Endothelial cell of umbilical vein (primary cell): ENCODE data around the gene OR5AU1. TPM values are rescaled to one million over a fixed set of nuclear protein-coding genes. Genes with fewer than 3 reads are reported as not detected.

ENCODE experiments used
- BruUV-seq: library from RNA; stranded (reverse); fragments of 400-500 nt; replicated peaks from 2 replicates; lab custom pipeline; 2021; lab: Mats Ljungman, UMichigan
- CTCF ChIA-PET: fragments of 300-600, 350-600 bp; sonication (Branson Sonifier 250); formaldehyde crosslinking; loops from one replicate; lab custom pipeline; 2021; ENCODE audit warnings: antibody characterized with exemption, inconsistent platforms; lab: Charles Lee
- POLR2A ChIA-PET: fragments of 300-600, 350-600 bp; sonication (Branson Sonifier 250); formaldehyde crosslinking; loops from one replicate; lab custom pipeline; 2021; ENCODE audit warnings: antibody characterized with exemption, inconsistent platforms; lab: Charles Lee
- DNase-seq: peaks from one replicate; pipeline ENCODE4 v3.0.0-alpha.2; 2011; ENCODE audit warnings: low read depth, low spot score
- FAIRE-seq: peaks from 2 replicates; lab custom pipeline; 2011; peaks lifted over from hg19 to GRCh38; lab: Jason Lieb, UNC
- H2AFZ ChIP-seq: 2 replicates; pipeline ENCODE4 v1.6.0; 2012; ENCODE audit warnings: low read depth, low read length, control low read depth, inconsistent platforms
- H3K27ac ChIP-seq: 2 replicates; pipeline ENCODE4 v1.5.1; 2011; ENCODE audit warnings: low read depth, mild to moderate bottlenecking, control low read depth, low read length, moderate library complexity; ENCODE audit not compliant: insufficient read depth
- H3K27me3 ChIP-seq, 2 experiments: 2 replicates each; pipeline versions ENCODE4 v1.6.0 to v1.6.1; 2011; ENCODE audit warnings: low read length in 2 of 2, mixed read lengths in 1 of 2; ENCODE audit not compliant: control insufficient read depth in 2 of 2, insufficient read depth in 2 of 2
- H3K36me3 ChIP-seq, 2 experiments: 2 replicates in 1 of 2; 3 replicates in 1 of 2; pipeline ENCODE4 v1.5.1; 2011; ENCODE audit warnings: low read length in 2 of 2, mild to moderate bottlenecking in 1 of 2, moderate library complexity in 1 of 2; ENCODE audit not compliant: control insufficient read depth in 2 of 2, insufficient read depth in 2 of 2; ENCODE audit errors: extremely low read depth in 1 of 2
- H3K4me1 ChIP-seq: 3 replicates; pipeline ENCODE4 v1.5.1; 2011; ENCODE audit warnings: mild to moderate bottlenecking, low read length; ENCODE audit not compliant: control insufficient read depth, insufficient read depth; ENCODE audit errors: extremely low read depth
- H3K4me2 ChIP-seq: 2 replicates; pipeline ENCODE4 v1.6.1; 2011; ENCODE audit warnings: low read length, control low read depth, mixed read lengths; ENCODE audit not compliant: insufficient read depth
- H3K4me3 ChIP-seq, 3 experiments: fragments of 200-600 bp in 1 of 3; sonication (generic), shearing (Covaris generic) in 1 of 3; replicated peaks in 1 of 3; 2 replicates each; pipeline ENCODE4 v1.5.1; 2011 to 2016; ENCODE audit warnings: control low read depth in 3 of 3, low read length in 3 of 3, mild to moderate bottlenecking in 2 of 3, inconsistent platforms in 1 of 3, low read depth in 1 of 3, moderate library complexity in 1 of 3; ENCODE audit not compliant: insufficient read depth in 1 of 3
- H3K79me2 ChIP-seq: 2 replicates; pipeline ENCODE4 v1.6.0; 2012; ENCODE audit warnings: low read length, inconsistent platforms; ENCODE audit not compliant: control insufficient read depth, insufficient read depth
- H3K9ac ChIP-seq: replicated peaks from 2 replicates; pipeline ENCODE3; 2011; ENCODE audit warnings: low read length, control low read depth; ENCODE audit not compliant: insufficient read depth; ENCODE audit errors: extremely low read depth
- H3K9me1 ChIP-seq: replicated peaks from 3 replicates; pipeline ENCODE4 v1.6.0; 2011; ENCODE audit warnings: mild to moderate bottlenecking, low read length; ENCODE audit not compliant: control insufficient read depth, insufficient read depth; ENCODE audit errors: extremely low read depth
- H3K9me3 ChIP-seq: replicated peaks from 2 replicates; pipeline ENCODE4 v1.5.1; 2012; ENCODE audit warnings: low read length, inconsistent platforms; ENCODE audit not compliant: control insufficient read depth, insufficient read depth
- H4K20me1 ChIP-seq: replicated peaks from 2 replicates; pipeline ENCODE3; 2011; ENCODE audit warnings: mild to moderate bottlenecking, low read length; ENCODE audit not compliant: control insufficient read depth, insufficient read depth; ENCODE audit errors: extremely low read depth
- CTCF ChIP-seq, 2 donors: IDR thresholded peaks; 1 replicate in 1 of 2; 2 replicates in 1 of 2; pipeline ENCODE4 v1.5.1; 2011; ENCODE audit warnings: low read length in 2 of 2, mild to moderate bottlenecking in 2 of 2, moderate library complexity in 2 of 2, control low read depth in 1 of 2, inconsistent platforms in 1 of 2, low read depth in 1 of 2; ENCODE audit not compliant: insufficient read depth in 1 of 2; ENCODE audit errors: extremely low read depth in 1 of 2
- EZH2 ChIP-seq: IDR thresholded peaks from 2 replicates; pipeline ENCODE4 v1.6.1; 2012; ENCODE audit warnings: borderline replicate concordance, low read depth, mild to moderate bottlenecking, moderate library complexity, low read length, inconsistent platforms; ENCODE audit not compliant: severe bottlenecking
- FOS ChIP-seq: IDR thresholded peaks from 2 replicates; pipeline ENCODE4 v1.6.1; 2011; ENCODE audit warnings: mild to moderate bottlenecking, low read length, moderate library complexity, borderline replicate concordance; ENCODE audit not compliant: insufficient read depth
- GATA2 ChIP-seq: IDR thresholded peaks from 2 replicates; pipeline ENCODE4 v1.7.0; 2011; ENCODE audit warnings: low read depth, mild to moderate bottlenecking, moderate library complexity, mixed read lengths, low read length; ENCODE audit not compliant: insufficient read length, insufficient read depth
- JUN ChIP-seq: IDR thresholded peaks from 2 replicates; pipeline ENCODE4 v1.6.1; 2011; ENCODE audit warnings: borderline replicate concordance, low read depth; ENCODE audit not compliant: insufficient read length, insufficient read depth
- MAX ChIP-seq: IDR thresholded peaks from 2 replicates; pipeline ENCODE4 v1.6.1; 2011; ENCODE audit not compliant: insufficient read depth, insufficient read length
- MYC ChIP-seq: IDR thresholded peaks from one replicate; pipeline ENCODE4 v1.6.1; 2011; ENCODE audit warnings: mild to moderate bottlenecking, low read depth, low read length
- POLR2A ChIP-seq: IDR thresholded peaks from 2 replicates; pipeline ENCODE4 v1.6.1; 2012; ENCODE audit warnings: low read depth, mild to moderate bottlenecking, control low read depth, low read length
- POLR2AphosphoS5 ChIP-seq: IDR thresholded peaks from 2 replicates; pipeline ENCODE4 v1.6.1; 2012; ENCODE audit warnings: low read depth, mild to moderate bottlenecking, control low read depth, low read length, moderate library complexity; ENCODE audit not compliant: insufficient read depth
- dilution Hi-C: fragments of 300-500 bp; cut with MboI; formaldehyde crosslinking; loops from one replicate; pipeline ENCODE4 v1.15.0; 2019; ENCODE audit warnings: low sequenced_read_pairs; ENCODE audit not compliant: extremely low pct_ligation_motif_present
- intact Hi-C: fragments of 100-400 bp; cut with micrococcal nuclease; formaldehyde crosslinking; loops from one replicate; pipeline ENCODE4 v1.10.0; 2022
- polyA plus RNA-seq, 4 experiments: library from polyadenylated mRNA; depleted of rRNA in 3 of 4; stranded (reverse) in 3 of 4; unstranded in 1 of 4; fragments of >200 nt; gene quantifications; 2 replicates each; pipeline versions ENCODE4 v1.2.1 to v1.2.3, GENCODE V29; 2011 to 2012; ENCODE audit warnings: missing spikeins in 1 of 4
- total RNA-seq: library from RNA; stranded (reverse); gene quantifications from 2 replicates; pipeline ENCODE4 v1.2.3, GENCODE V29; 2021

OR5AU1 gene
- total and polyA plus RNA-seq, 2 donors (not counting 3 experiments of a cell fraction or from before 2014, with no cell fraction given) = not detected

- FAIRE-seq (no peak), DNase-seq (no peak)
- no peak overlapping the region for H3K4me3 ChIP-seq
- H3K79me2 ChIP-seq = no peaks in the 10 kb centered on the region
- H3K4me1 ChIP-seq = no peaks in the 10 kb centered on the region
- dilution Hi-C loops (no loop called here), intact Hi-C loops (no loop called here)
- H3K27ac ChIP-seq = no peak overlapping the region
- no peak overlapping the region for H3K9ac ChIP-seq
- H3K4me2 ChIP-seq = no peak overlapping the region
- no peaks in the 10 kb centered on the region for H3K9me3 ChIP-seq
- peaks cover 0 to 3% of the 10 kb centered on the region in 2 experiments for H3K27me3 ChIP-seq
- H3K9me1 ChIP-seq = no peaks in the 10 kb centered on the region
- ChIA-PET POLR2A (no interaction called here), CTCF (interaction anchor here (1.8 kb wide), 1 partner anchor 9 kb away, joined by 9 read pairs; no protein-coding TSS in a partner anchor)
- BruUV-seq = no TSS peak
- no peak overlapping the region for H2AFZ ChIP-seq
- TF ChIP-seq JUN = no peak
- TF ChIP-seq MYC = no peak
- TF ChIP-seq GATA2 = no peak
- TF ChIP-seq CTCF (IDR thresholded peaks at IDR 0.05; ENCODE audit: extremely low read depth in 1 of 2, insufficient read depth in 1 of 2, low read depth in 1 of 2, low read length in 2 of 2) = no peak
- TF ChIP-seq POLR2A = no peak
- no peak for TF ChIP-seq EZH2
- TF ChIP-seq MAX = no peak
- no peak for TF ChIP-seq FOS
- TF ChIP-seq POLR2AphosphoS5 = no peak
- no peaks in the 10 kb centered on the region for H4K20me1 ChIP-seq
- H3K36me3 ChIP-seq = no peaks in the 10 kb centered on the region
Measured at GRCh38 chr14:21145437-21145836, 10.4 kb downstream of the OR5AU1 start.
